ENCODE measurements around the gene AFF3.

The AFF3 gene

DNA sequence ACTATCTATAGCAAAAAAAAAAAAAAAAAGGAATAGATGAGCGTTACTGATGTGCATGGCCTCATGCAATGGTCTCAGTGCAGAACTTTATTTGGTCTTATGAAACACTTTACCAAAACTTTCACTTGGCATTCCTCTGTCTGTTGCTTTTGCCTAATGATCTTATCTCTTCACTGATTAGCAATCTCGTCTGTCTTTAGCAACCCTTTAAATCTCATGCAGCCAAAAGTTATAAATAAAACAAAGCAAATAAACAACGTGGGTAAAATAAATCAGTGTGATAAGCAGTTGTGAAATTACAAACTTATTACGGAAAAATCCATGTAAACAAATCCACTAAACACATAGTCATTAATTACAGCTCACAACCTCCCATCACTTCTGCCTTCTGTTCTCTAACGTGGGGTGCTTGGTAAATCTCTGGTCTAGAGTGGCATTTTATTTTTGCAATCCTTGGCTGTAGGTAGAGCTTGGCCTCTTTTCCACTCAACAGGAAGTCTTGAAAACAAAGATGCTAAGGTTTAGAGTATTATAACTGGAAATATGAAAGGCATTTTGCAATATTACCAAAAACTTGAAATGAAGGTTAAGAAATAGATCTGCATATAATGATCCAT is 288.0 kb downstream of the AFF3 start:
- no peak for DNase-seq (ENCODE audit: low spot score)

- no peak for DNase-seq (ENCODE audit: low spot score)
Measured at GRCh38 chr2:99852956-99853355, 289.4 kb downstream of the AFF3 start.

- DNase-seq (ENCODE audit: low spot score) = no peak
Measured at GRCh38 chr2:99852376-99852934, 289.9 kb downstream of the AFF3 start.

- DNase-seq (ENCODE audit: low spot score) = no peak
Measured at GRCh38 chr2:99851811-99852210, 290.6 kb downstream of the AFF3 start.

GRCh38 chr2:99851089-99851488 is 291.3 kb downstream of the AFF3 start:
- no peak for DNase-seq (ENCODE audit: low spot score)

- no peak for DNase-seq (ENCODE audit: low spot score)
Measured at GRCh38 chr2:99850084-99850710, 292.2 kb downstream of the AFF3 start.

- DNase-seq (ENCODE audit: low spot score) = no peak
Measured at GRCh38 chr2:99846462-99847107, 295.8 kb downstream of the AFF3 start.

- DNase-seq (ENCODE audit: low spot score) = no peak
Measured at GRCh38 chr2:99845296-99845695, 297.1 kb downstream of the AFF3 start.

GRCh38 chr2:99842451-99842850 is 299.9 kb downstream of the AFF3 start:
- DNase-seq (ENCODE audit: low spot score) = no peak

- DNase-seq (ENCODE audit: low spot score) = no peak
Measured at GRCh38 chr2:99841749-99842148, 300.6 kb downstream of the AFF3 start.

- DNase-seq (ENCODE audit: low spot score) = no peak
Measured at GRCh38 chr2:99840831-99841230, 301.6 kb downstream of the AFF3 start.

GRCh38 chr2:99836690-99837605 is 305.4 kb downstream of the AFF3 start:
- DNase-seq (ENCODE audit: low spot score) = no peak

DNA sequence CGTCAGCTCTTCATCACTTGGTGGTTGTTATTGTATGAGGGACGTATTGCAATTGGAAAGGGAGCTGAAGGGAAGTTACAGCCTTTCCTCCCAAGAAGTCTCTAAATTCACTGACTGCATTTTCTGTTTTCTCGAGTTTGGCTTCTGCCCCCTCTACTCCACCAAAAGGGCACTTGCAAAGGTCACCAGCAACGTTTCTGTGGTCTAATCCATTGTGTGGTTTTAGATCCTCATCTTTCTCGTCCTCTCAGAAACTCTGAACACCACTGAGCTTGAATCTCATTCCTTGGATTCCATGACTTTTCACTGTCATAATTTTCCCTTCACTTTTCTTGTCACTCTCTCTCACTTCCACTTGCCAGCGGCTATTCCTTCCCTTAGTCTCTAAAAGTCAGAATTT is 308.0 kb downstream of the AFF3 start:
- DNase-seq (ENCODE audit: low spot score) = no peak

GRCh38 chr2:99833586-99834201 is 308.7 kb downstream of the AFF3 start:
- DNase-seq (ENCODE audit: low spot score) = no peak

GRCh38 chr2:99832926-99833325 is 309.5 kb downstream of the AFF3 start:
- DNase-seq (ENCODE audit: low spot score) = no peak

DNA sequence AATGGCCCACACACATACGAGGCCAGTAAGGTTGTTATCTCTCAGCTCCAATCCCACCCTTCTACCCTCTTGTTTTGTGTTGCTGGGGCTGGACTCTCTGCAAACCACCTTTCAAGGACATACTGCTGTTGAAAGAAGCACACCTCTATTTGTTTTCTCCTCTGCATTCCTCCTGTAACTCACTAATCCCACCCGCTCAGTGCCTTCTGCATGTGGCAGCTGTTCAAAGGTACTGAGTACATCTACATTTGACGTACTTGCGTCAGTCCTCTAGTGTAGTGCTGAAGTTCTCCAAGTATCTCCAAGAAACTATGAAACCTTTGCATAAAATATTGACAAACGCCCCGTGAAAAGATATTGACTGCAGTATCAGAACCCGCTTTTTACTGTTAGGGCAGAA is 310.6 kb downstream of the AFF3 start:
- DNase-seq (ENCODE audit: low spot score) = no peak

GRCh38 chr2:99827296-99827999 is 314.9 kb downstream of the AFF3 start:
- DNase-seq (ENCODE audit: low spot score) = no peak

DNA sequence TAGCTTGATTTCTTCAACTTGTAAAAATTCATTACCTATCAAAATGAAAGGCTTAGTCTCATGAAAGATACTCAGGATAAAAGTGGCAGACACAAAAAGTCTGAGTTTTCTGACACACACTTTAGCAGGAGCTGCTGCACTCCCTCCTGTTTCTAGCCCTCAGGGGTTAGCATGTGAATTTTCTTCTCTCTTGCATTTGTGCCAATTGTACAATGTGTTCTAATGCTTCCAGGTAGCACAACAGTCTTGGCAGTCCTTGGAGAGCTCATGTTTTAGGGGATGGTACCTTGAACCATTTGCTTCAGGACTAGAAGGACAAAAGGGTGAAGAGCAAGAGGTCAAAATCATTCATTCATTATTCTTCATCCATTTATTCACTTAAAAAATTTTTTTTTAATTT is 316.8 kb downstream of the AFF3 start:
- DNase-seq (ENCODE audit: low spot score) = no peak

DNA sequence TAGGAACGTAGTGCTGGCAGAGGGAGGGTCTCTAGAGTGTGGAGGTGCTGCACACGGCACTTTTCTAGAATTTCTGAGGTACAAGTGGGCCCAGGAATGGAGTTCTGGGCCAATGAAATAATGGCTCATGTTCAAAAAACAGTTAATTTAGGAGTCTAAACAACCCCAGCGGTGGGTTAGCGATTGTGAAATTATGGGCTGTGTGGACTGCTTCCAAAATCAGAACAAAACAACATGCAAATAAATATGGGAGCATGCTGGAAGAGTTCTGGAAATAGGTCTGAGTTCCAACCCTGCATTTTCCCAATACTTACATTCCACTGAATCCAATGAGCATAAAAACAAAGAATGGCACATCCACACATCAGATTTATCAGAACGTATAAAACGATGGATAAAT is 317.6 kb downstream of the AFF3 start:
- DNase-seq (ENCODE audit: low spot score) = no peak

- no peak for DNase-seq (ENCODE audit: low spot score)
Measured at GRCh38 chr2:99822474-99823207, 319.7 kb downstream of the AFF3 start.
